Immature natural killer cell (primary cell): ENCODE measurements around the gene LRP8. TPM values are rescaled to one million over a fixed set of nuclear protein-coding genes. Genes with fewer than 3 reads are reported as not detected.
A peak's percentile ranks its signal among the peaks of the same experiment; 100 is the strongest.

ENCODE experiments used
- DNase-seq, 3 donors: peaks; one replicate each; pipeline ENCODE4 v3.0.0; 2022; ENCODE audit warnings: mixed read lengths in 1 of 3
- H3K27ac Mint-ChIP-seq, 6 donors: one replicate each; pipeline ENCODE4 v1.8.0; 2020; ENCODE audit warnings: mixed read lengths in 6 of 6, mild to moderate bottlenecking in 5 of 6, inconsistent platforms in 4 of 6, moderate library complexity in 3 of 6
- H3K27me3 Mint-ChIP-seq, 3 donors: one replicate each; pipeline ENCODE4 v1.8.0; 2020 to 2021; ENCODE audit warnings: low read depth in 3 of 3, mild to moderate bottlenecking in 3 of 3, mixed read lengths in 3 of 3, moderate library complexity in 3 of 3, inconsistent platforms in 1 of 3
- H3K36me3 Mint-ChIP-seq, 3 donors: one replicate each; pipeline ENCODE4 v1.8.0; 2020; ENCODE audit warnings: mixed read lengths in 3 of 3, inconsistent platforms in 2 of 3, mild to moderate bottlenecking in 2 of 3
- H3K4me1 Mint-ChIP-seq, 2 donors: one replicate each; pipeline ENCODE4 v1.8.0; 2020; ENCODE audit warnings: inconsistent platforms in 2 of 2, mild to moderate bottlenecking in 2 of 2, mixed read lengths in 2 of 2, moderate library complexity in 1 of 2
- H3K4me3 Mint-ChIP-seq, 5 donors: one replicate each; pipeline ENCODE4 v1.8.0; 2020; ENCODE audit warnings: mild to moderate bottlenecking in 5 of 5, mixed read lengths in 5 of 5, inconsistent platforms in 3 of 5, moderate library complexity in 3 of 5
- H3K9me3 Mint-ChIP-seq, 6 donors: one replicate each; pipeline ENCODE4 v1.8.0; 2020; ENCODE audit warnings: mild to moderate bottlenecking in 6 of 6, mixed read lengths in 6 of 6, inconsistent platforms in 4 of 6, moderate library complexity in 3 of 6
- polyA plus RNA-seq, 3 donors: library from polyadenylated mRNA; unstranded; fragments of 300-500 nt; fragmentation: Illumina TruSeq; gene quantifications; one replicate each; pipeline ENCODE4 v1.2.3, GENCODE V29; 2021

LRP8 gene
- 1 to 10 TPM in 2 of 3 donors, under 1 TPM in 1; 0.86 to 3.4 (median 1.1) TPM for polyA plus RNA-seq

DNA sequence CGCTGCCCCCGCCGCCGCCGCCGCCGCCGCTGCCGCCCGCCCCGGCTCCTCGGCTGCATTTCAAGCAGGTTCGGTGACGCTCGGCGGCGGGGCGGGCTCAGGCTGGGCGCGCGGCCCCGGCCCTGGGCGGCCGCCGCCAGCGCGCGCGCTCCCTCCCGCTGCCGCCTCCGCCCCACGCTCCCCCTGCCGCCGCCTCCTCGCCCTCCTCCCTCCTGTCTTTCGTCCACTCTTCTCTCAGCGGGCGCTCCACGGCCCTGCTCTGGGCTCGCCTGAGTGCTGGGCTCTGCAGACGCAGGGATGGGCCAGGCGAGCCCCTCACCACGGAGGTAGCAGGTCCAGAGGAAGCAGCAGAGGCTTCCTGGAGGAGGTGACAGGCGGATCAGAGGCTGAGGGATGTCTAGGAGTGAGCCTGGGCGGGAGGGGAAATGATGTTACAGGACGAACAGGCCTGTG is at the start of gene LRP8:
TSS of gene LRP8 (minus strand) at position 62 of the 453 bp plus-strand sequence. CDS start 158 bp downstream, outside the sequence.
- peak within 1 kb of the TSS; percentile 92 to 95 (median 94) for H3K4me3 Mint-ChIP-seq
- peaks cover 0 to 3% (median 0%) of the 10 kb centered on the region in 3 donors for H3K36me3 Mint-ChIP-seq
- peak within 1 kb of the TSS; percentile 69 to 91 (median 84) for H3K27ac Mint-ChIP-seq
- peaks cover 20 to 23% of the 10 kb centered on the region in 2 donors for H3K4me1 Mint-ChIP-seq
- no peaks in the 10 kb centered on the region for H3K9me3 Mint-ChIP-seq
- peak; percentile 65 to 76 (median 69) for DNase-seq
- H3K27me3 Mint-ChIP-seq: peaks cover 5 to 13% (median 7%) of the 10 kb centered on the region in 3 donors

DNA sequence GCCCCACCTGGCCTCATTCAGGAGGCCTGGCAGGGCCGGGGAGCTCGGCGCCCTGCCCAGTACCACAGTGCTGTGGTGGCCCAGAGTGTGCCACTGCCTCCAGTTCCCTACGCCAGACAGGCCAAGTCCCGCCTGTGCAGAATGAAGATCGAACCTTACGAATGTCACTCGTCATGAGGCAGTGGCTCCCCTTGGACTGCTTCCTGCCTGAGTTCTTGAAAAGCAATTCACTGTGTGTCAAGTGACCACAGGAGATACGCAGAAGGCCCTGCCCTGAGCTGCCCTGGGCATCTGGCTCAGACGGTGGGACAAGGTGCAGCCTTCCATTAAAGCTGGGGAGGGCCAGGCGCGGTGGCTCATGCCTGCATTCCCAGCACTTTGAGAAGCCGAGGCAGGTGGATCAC is 49.6 kb upstream of the LRP8 start:
- Mint-ChIP-seq H3K27ac (no peak overlapping the region), H3K4me3 (no peak overlapping the region), H3K36me3 (no peaks in the 10 kb centered on the region), H3K4me1 (no peaks in the 10 kb centered on the region), H3K27me3 (peaks cover 0 to 2% (median 0%) of the 10 kb centered on the region in 3 donors), H3K9me3 (peaks cover 0 to 2% (median 0%) of the 10 kb centered on the region in 6 donors)
- DNase-seq: no peak

DNA sequence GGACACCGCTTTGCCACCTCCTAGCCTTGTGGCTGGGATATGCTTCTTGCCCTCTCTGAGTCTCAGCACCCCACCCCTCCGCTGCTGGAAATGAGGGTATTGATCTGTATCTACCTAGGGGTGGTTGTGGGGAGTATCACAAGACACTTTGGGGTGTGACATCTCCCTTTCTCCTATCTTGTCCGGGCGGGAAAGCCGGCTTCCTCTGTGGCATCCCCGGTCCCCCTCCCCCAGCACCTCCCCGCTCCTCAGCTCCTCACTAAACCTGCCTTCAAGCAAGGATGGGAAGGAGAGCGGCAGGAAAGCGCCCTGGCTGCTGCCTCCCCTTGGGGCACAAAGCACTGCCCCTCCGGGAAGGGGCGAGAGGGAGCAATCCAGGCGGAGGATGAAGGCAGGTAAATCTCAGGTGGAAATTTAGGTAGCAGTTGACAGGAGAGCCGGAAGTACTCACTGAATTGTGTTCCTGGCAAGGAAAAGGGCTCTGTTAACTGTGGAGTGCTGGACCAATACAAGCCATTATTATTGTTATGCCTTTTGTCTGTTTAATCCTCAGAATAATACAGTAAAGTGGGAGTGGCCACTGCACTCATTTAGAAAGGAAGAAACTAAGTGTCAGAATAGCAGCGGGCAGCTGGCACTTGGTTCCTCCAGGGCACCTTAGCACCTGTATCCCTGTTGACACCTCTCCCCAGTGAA is 49.0 kb upstream of the LRP8 start:
- peaks cover 0 to 2% (median 0%) of the 10 kb centered on the region in 6 donors for H3K9me3 Mint-ChIP-seq
- no peak overlapping the region for H3K4me3 Mint-ChIP-seq
- no peaks in the 10 kb centered on the region for H3K36me3 Mint-ChIP-seq
- no peak overlapping the region for H3K27ac Mint-ChIP-seq
- peaks cover 0 to 2% (median 0%) of the 10 kb centered on the region in 3 donors for H3K27me3 Mint-ChIP-seq
- H3K4me1 Mint-ChIP-seq: no peaks in the 10 kb centered on the region
- no peak for DNase-seq

DNA sequence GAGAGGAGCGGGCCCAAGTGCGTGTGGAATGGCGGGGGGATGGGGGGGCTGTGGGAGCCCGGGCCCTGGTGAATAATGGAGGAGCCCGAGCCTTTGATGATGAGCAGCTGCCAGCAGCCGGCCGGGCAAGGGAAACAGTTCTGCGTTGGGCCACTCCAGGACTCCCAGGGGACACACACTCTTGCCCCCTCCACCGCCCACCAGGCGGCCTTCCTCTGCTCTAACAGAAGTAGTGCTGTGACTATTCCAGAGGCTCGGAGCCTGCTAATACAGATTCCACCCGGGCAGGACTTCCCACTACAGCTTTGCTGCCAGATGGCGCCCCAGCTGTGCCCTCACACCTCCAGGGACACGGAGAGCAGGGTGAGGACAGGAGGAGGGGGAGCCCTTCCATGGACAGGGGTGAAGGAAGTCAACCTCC is 48.2 kb upstream of the LRP8 start:
- Mint-ChIP-seq H3K9me3 (peaks cover 0 to 2% (median 0%) of the 10 kb centered on the region in 6 donors), H3K4me1 (no peaks in the 10 kb centered on the region), H3K36me3 (no peaks in the 10 kb centered on the region), H3K27me3 (peaks cover 0 to 2% (median 0%) of the 10 kb centered on the region in 3 donors), H3K27ac (no peak overlapping the region), H3K4me3 (no peak overlapping the region)
- no peak for DNase-seq

DNA sequence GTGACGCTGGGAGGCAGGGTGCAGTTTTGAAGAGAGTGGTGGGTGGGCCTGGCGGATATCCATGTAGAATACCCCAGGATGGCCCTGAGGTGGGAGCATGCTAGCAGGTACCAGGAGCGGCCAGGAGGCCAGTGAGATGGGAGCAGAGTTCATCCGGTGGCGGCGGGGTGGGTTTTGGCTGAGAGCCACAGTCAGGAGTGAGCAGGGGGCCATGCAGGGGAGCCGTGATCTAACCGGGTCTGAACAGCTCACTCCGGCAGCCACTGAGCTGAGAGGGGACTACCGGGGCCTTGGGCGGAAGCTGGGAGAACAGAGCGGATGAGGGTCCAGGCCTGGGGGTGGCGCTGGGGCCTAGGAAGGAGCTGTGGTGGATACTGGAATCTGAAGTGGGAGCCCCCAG is 47.6 kb upstream of the LRP8 start:
- no peak overlapping the region for H3K4me3 Mint-ChIP-seq
- DNase-seq: no peak
- H3K4me1 Mint-ChIP-seq: no peaks in the 10 kb centered on the region
- H3K27me3 Mint-ChIP-seq: peaks cover 0 to 2% (median 0%) of the 10 kb centered on the region in 3 donors
- no peaks in the 10 kb centered on the region for H3K36me3 Mint-ChIP-seq
- H3K9me3 Mint-ChIP-seq: peaks cover 0 to 2% (median 0%) of the 10 kb centered on the region in 6 donors
- H3K27ac Mint-ChIP-seq: peak overlapping the region in 1 of 6 donors; percentile 86

DNA sequence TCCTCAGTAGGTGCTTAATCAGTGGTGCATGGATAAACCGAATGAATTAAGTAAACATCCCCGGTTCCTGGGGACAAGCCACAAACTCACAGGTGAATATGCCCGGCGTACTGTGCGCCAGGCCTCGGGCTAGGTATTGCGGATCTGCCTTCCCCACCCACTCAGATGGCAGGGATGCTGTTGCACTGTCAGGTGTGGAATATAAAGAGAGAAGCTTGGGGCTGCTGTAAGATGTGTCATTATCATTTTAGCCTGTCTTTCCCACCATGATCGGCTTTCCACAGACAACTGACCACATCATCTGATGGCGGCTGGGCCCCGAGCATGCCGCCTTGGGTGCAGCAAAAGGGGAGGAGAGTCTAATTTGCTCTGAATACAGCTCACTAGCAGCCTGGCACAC is 45.4 kb upstream of the LRP8 start:
- Mint-ChIP-seq H3K9me3 (no peaks in the 10 kb centered on the region), H3K4me3 (no peak overlapping the region), H3K36me3 (no peaks in the 10 kb centered on the region), H3K27ac (no peak overlapping the region), H3K27me3 (peaks cover 0 to 2% (median 0%) of the 10 kb centered on the region in 3 donors), H3K4me1 (peaks cover 3% of the 10 kb centered on the region in 2 donors)
- DNase-seq: no peak

DNA sequence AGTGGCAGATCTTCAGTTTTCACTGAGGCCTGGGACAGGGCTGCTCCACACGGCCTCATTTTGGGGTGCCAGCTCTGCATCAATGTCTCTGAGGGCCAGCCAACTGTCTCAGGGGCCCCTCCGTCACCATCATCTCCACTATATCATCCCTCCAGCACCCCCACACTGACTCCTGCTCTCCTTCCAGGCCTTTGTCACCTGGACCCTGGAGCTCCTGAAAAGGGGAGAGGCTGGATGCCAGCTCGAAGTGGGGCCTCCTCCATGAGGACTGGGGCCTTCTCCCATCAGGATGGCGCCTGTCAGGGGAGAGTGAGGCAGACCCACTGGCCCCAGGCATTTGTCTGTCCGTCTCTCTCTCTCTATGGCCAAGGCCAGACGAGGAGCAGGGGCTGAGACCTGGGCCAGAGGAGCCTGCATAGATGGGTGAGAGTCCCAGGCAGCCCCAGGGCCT is 44.7 kb upstream of the LRP8 start:
- Mint-ChIP-seq H3K4me3 (no peak overlapping the region), H3K27ac (no peak overlapping the region)
- no peak for DNase-seq

DNA sequence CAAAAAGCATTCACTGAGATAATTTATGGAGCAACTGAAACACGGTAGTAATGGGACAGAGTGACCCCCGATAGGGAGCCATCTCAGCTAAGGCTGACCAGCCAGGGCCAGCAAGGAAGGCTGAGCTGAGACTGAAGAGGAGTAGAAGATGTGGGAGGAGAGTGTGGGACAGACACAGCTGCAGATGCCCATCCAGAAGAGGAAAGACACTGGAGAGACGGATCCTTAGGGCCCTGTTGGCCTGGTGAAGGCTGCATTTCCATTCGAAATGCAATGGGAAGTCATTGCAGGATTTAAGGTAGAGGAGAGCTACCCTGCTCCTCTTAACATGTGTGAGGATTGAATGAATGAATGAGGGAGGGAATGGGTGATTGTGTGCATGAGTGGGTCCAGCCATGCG is 44.0 kb upstream of the LRP8 start:
- Mint-ChIP-seq H3K4me1 (peaks cover 10 to 11% of the 10 kb centered on the region in 2 donors), H3K36me3 (no peaks in the 10 kb centered on the region), H3K4me3 (no peak overlapping the region), H3K9me3 (no peaks in the 10 kb centered on the region), H3K27ac (no peak overlapping the region), H3K27me3 (peaks cover 0 to 3% (median 1%) of the 10 kb centered on the region in 3 donors)
- DNase-seq: no peak

More for the DNA sequence above, 44.7 kb upstream of the LRP8 start:
- Mint-ChIP-seq H3K27me3 (peaks cover 0 to 3% (median 1%) of the 10 kb centered on the region in 3 donors), H3K36me3 (no peaks in the 10 kb centered on the region), H3K9me3 (no peaks in the 10 kb centered on the region), H3K4me1 (peaks cover 10% of the 10 kb centered on the region in 2 donors)

DNA sequence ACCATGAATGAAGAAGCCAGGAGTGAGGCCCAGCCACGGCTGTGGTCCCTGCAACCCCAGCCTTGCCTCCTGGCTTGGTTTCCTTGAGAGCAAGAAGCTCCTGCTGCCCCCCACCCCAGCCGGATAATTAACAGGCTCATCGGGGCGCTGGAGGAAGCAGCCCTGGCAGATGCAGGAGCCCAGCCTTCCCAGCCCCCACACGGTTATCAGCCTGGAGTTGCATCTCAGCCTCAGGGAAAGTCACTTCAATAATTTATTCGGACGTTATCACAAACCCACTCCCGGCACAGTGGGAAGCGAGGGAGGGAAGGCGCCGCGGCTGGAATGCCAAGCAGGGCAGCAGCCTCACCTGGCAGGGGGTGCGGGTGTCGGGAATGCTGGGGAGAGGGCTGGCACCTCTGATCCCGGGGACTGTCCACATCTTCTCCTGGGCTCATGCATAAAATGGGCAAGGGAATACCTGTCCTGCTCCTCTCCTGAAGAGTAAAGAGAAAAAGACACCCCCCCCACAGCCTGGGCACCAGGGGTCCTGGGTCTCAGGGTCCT is 43.3 kb upstream of the LRP8 start:
- Mint-ChIP-seq H3K4me1 (peaks cover 10 to 11% of the 10 kb centered on the region in 2 donors), H3K27ac (no peak overlapping the region), H3K27me3 (peaks cover 0 to 3% (median 1%) of the 10 kb centered on the region in 3 donors), H3K9me3 (no peaks in the 10 kb centered on the region), H3K4me3 (no peak overlapping the region), H3K36me3 (no peaks in the 10 kb centered on the region)
- no peak for DNase-seq

DNA sequence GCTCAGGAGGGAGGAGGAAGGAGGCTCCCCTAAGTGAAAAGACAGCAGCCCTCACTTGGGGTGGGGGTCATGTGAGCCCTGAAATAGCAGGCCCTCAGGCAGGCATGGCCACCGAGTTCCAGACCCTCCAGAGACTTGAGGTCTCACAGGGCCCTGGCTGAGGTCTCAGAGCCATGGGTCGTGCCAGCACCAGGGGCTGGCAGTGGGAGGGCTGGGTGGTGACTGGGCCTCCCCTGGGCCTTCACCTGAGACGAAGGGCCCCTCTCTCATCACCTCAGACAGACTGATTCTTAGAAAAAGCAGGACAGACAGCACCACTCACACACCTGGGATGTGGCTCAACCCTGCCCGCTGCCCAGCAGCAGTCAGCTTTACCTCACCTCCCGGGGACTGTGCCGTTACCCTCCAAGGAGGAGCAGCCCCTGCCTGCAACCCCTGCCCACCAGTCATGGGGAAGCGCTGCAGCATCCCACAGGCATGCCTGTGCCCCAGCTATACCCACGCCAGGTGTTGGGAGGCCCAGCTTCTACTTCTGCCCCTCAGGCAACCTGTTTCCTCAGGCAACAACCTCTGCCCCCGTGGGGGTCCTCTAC is 42.6 kb upstream of the LRP8 start:
- Mint-ChIP-seq H3K36me3 (no peaks in the 10 kb centered on the region), H3K27ac (no peak overlapping the region)
- no peak for DNase-seq

DNA sequence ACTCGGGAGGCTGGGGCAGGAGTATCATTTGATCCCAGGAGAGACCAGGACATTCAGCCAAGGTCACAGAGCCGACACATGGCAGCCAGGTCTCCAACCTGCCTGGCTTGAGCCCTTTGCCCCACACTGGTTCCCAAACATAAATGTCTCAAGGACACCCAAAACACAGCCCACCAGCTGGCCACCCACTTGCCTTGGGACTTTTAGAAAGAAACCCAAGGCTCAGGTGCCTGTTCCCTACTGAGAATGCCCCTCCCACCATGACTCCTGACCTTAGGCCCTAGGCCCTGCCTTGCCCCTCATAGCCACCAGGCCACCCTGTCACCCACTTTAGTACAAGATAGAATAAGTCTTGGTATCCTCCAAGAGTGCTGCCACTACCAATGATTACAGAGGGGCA is 41.9 kb upstream of the LRP8 start:
- Mint-ChIP-seq H3K4me3 (no peak overlapping the region), H3K4me1 (peaks cover 10 to 11% of the 10 kb centered on the region in 2 donors), H3K36me3 (no peaks in the 10 kb centered on the region), H3K27ac (no peak overlapping the region), H3K9me3 (no peaks in the 10 kb centered on the region), H3K27me3 (peaks cover 0 to 4% (median 1%) of the 10 kb centered on the region in 3 donors)
- DNase-seq: no peak

More for the DNA sequence above, 42.6 kb upstream of the LRP8 start:
- Mint-ChIP-seq H3K9me3 (no peaks in the 10 kb centered on the region), H3K4me3 (no peak overlapping the region), H3K4me1 (peaks cover 10 to 11% of the 10 kb centered on the region in 2 donors), H3K27me3 (peaks cover 0 to 4% (median 1%) of the 10 kb centered on the region in 3 donors)

DNA sequence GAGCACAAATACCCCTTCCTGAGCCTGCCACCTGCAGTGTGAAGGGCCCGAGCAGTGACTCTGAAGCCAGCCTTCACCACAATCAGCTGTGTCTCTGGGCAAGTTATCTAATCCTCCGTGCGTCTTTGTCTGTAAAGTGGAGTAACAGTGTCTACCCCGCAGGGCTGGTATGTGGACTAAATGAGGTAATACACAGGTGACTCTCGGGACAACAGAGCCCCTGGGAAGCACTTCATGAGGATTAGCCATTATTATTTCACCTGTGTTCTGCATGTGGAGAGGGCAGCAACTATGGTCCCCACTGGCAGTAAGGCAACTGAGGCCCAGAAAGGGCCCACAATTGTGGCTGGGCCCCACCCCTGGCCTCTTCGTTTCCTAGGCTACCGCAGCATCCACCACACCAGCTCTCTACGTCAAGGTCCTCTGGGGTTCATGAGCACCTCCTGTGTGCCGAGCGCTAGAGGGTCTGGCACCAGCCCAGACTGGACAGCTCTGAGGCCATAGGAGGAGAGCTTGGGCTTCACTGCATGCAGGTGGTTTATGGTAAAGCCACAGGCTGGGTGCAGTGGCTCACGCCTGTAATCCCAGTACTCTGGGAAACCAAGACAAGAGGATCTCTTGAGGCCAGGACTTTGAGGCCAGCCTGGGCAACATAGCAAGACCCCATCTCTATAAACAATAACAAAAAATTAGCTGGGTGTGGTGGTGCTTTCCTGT is 41.3 kb upstream of the LRP8 start:
- no peaks in the 10 kb centered on the region for H3K36me3 Mint-ChIP-seq
- DNase-seq: no peak
- H3K4me3 Mint-ChIP-seq: no peak overlapping the region
- H3K27me3 Mint-ChIP-seq: peaks cover 0 to 4% (median 1%) of the 10 kb centered on the region in 3 donors
- no peaks in the 10 kb centered on the region for H3K9me3 Mint-ChIP-seq
- H3K4me1 Mint-ChIP-seq: peaks cover 10 to 11% of the 10 kb centered on the region in 2 donors
- H3K27ac Mint-ChIP-seq: no peak overlapping the region

DNA sequence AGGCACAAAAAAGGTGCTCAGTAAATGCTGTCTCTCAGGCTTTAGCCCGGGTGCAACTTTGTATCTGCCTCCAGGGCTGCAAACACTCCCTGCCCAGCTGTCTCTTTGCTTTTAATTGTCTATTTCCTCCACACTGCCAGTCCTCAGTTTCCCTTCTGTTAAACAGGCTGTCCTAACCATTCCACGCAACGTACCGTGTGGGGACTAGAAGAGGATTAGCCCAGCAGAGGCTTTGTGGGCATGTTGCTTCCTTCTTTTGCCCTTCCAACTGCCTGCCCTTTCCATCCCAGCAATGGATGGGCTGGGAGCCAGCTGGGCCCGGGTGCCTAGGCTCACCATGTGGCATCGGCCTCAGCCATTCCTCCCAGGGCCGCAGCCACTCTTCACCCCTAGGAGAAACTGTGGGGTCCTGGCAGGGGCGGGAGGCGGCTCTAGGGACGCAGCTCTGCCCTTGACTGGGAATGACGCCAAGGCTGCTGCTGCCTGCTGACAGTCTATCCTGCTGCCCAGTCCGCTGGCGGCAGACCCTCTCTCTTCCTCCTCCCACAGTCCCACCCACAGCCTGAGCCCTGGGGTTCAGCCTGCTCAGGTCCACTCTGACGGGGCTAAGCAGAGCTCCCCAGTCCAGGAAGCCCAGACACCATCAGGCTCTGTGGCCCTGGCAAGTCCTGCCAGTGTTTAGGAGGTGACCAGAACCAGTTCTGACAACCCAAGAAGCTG is 40.6 kb upstream of the LRP8 start:
- Mint-ChIP-seq H3K27me3 (peaks cover 0 to 5% (median 4%) of the 10 kb centered on the region in 3 donors), H3K27ac (peak overlapping the region in 5 of 6 donors; percentile 33 to 85 (median 66)), H3K9me3 (no peaks in the 10 kb centered on the region), H3K4me3 (peak overlapping the region in 4 of 5 donors; percentile 17 to 74 (median 34)), H3K36me3 (no peaks in the 10 kb centered on the region), H3K4me1 (peaks cover 10 to 11% of the 10 kb centered on the region in 2 donors)
- no peak for DNase-seq
